Psoas muscle (tissue), 8 donors: ENCODE measurements around the gene CPXM2. TPM values are rescaled to one million over a fixed set of nuclear protein-coding genes. Genes with fewer than 3 reads are reported as not detected.

ENCODE experiments used
- ATAC-seq, 4 donors: fragments of 200-7000 bp; cut with Tn5 transposase; one replicate each; pipeline ENCODE4 v1.9.1; 2020; ENCODE audit warnings: moderate library complexity in 3 of 4, mild to moderate bottlenecking in 2 of 4
- DNase-seq, 2 donors: peaks; one replicate each; pipeline ENCODE4 v3.0.0-alpha.2; 2020
- H3K27ac ChIP-seq: fragments of 200-600 bp; one replicate; pipeline ENCODE4 v1.8.0; 2022
- H3K27me3 ChIP-seq, 3 donors: fragments of 200-600 bp in 1 of 3; one replicate each; pipeline versions ENCODE4 v1.6.1 to v1.8.0; 2013 to 2022; ENCODE audit warnings: low read length in 2 of 3, mild to moderate bottlenecking in 2 of 3, moderate library complexity in 1 of 3; ENCODE audit not compliant: insufficient read depth in 3 of 3
- H3K36me3 ChIP-seq, 2 donors: fragments of 200-600 bp in 1 of 2; one replicate each; pipeline versions ENCODE4 v1.6.1 to v1.8.0; 2013 to 2022; ENCODE audit warnings: low read depth in 1 of 2, mild to moderate bottlenecking in 1 of 2, moderate library complexity in 1 of 2; ENCODE audit not compliant: insufficient read depth in 1 of 2
- H3K4me1 ChIP-seq: fragments of 200-600 bp; one replicate; pipeline ENCODE4 v1.8.0; 2022
- H3K4me3 ChIP-seq: fragments of 200-600 bp; one replicate; pipeline ENCODE4 v1.8.0; 2022; ENCODE audit warnings: mild to moderate bottlenecking
- H3K9me3 ChIP-seq: fragments of 200-600 bp; one replicate; pipeline ENCODE4 v1.8.0; 2022
- CTCF ChIP-seq: fragments of 200-600 bp; IDR thresholded peaks from one replicate; pipeline ENCODE4 v1.8.0; 2022; ENCODE audit warnings: antibody characterized with exemption
- WGBS, 3 donors: extraction: QIAGEN DNeasy Blood & Tissue Kit; methylation state at CpG; one replicate each; pipeline versions ENCODE4 v1.1.6 to v1.1.7; 2013; 5-methylcytosine and 5-hydroxymethylcytosine counted together
- intact Hi-C, 2 donors: fragments of 100-400 bp; cut with DNase I; formaldehyde crosslinking; loops; one replicate each; pipeline versions ENCODE4 v1.11.0 to v1.14.2; 2022
- polyA plus RNA-seq, 3 donors: library from polyadenylated mRNA; stranded (reverse); fragments of 200-250 nt; gene quantifications; one replicate each; pipeline ENCODE4 v1.2.3, GENCODE V29; 2013
- total RNA-seq, 4 donors: library from RNA; stranded (reverse); fragmentation: NEBNext Ultra II Directional in 2 of 4; extraction: Animal tissue kit (Norgen Biotek cat#: 25700) in 2 of 4; gene quantifications; one replicate each; pipeline versions ENCODE4 v1.2.1 to v1.2.4, GENCODE V29; 2021 to 2023
- donor health status: healthy with polysubstance abuse.
- donor health status: DM: no; HTN: no; CAD: no; lungs with moderate emphysema.
- donor health status: Bipolar disorder and iron deficiency.
- donor health status: healthy.
- donor health status: DM: yes; HTN: yes; CAD: no.
- donor health status: DM: no; HTN: no; CAD: no.
- donor health status: DM: no; HTN: no; CAD: no.
- donor health status: DM: yes; HTN: yes; CAD: no.

The CPXM2 gene
- total and polyA plus RNA-seq, 7 donors, result 0.78 to 5.2 (median 1.4) TPM

GRCh38 chr10:123704812-123705211 lies 186.8 kb downstream of the CPXM2 start:
- DNase-seq (no peak), ATAC-seq (no peak)
- Histone ChIP-seq H3K9me3 (no peaks in the 10 kb centered on the region), H3K4me3 (no peak overlapping the region), H3K27ac (no peak overlapping the region), H3K36me3 (no peaks in the 10 kb centered on the region), H3K27me3 (peaks cover 0 to 3% (median 0%) of the 10 kb centered on the region in 3 donors), H3K4me1 (no peaks in the 10 kb centered on the region)
- intact Hi-C loops, result no loop called here
- TF ChIP-seq CTCF, result no peak
- WGBS, 3 donors, result 16 to 23% (median 18%) methylated on average over 6 of the region's 6 CpGs

- DNase-seq, result no peak
- Histone ChIP-seq H3K4me3 (no peak overlapping the region), H3K27ac (no peak overlapping the region), H3K36me3 (no peaks in the 10 kb centered on the region), H3K27me3 (peaks cover 0 to 2% (median 0%) of the 10 kb centered on the region in 3 donors), H3K9me3 (no peaks in the 10 kb centered on the region), H3K4me1 (no peaks in the 10 kb centered on the region)
- no peak for TF ChIP-seq CTCF
- WGBS, 3 donors, result 84 to 86% (median 86%) methylated on average over 8 of the region's 8 CpGs
- ATAC-seq, result no peak
- intact Hi-C loops, result no loop called here
Observed at GRCh38 chr10:123704076-123704475, 187.5 kb downstream of the CPXM2 start.

- Histone ChIP-seq H3K4me3 (no peak overlapping the region), H3K9me3 (no peaks in the 10 kb centered on the region), H3K27ac (no peak overlapping the region), H3K27me3 (no peaks in the 10 kb centered on the region), H3K4me1 (no peaks in the 10 kb centered on the region), H3K36me3 (no peaks in the 10 kb centered on the region)
- intact Hi-C loops, result no loop called here
- DNase-seq, result no peak
- no peak for ATAC-seq
- TF ChIP-seq CTCF, result no peak
- 62 to 66% (median 65%) methylated on average over 6 of the region's 6 CpGs for WGBS, 3 donors
Observed at GRCh38 chr10:123703195-123703790, 188.3 kb downstream of the CPXM2 start.

Other genes with a start within 250 kb of the CPXM2 start
- gene GPR26, start 225.5 kb downstream of the CPXM2 start, total RNA-seq, result not detected
- under 1 TPM in 1 of 3 donors, not detected in 2; 0.01 TPM for gene GPR26, start 225.5 kb downstream of the CPXM2 start, polyA plus RNA-seq
- 10 to 100 TPM in 2 of 4 donors, 1 to 10 TPM in 2; 3.6 to 39.2 (median 12.1) TPM for gene CHST15, start 201.8 kb upstream of the CPXM2 start, total RNA-seq
- 10 to 100 TPM in 2 of 3 donors, 1 to 10 TPM in 1; 7.2 to 15.6 (median 10.4) TPM for gene CHST15, start 201.8 kb upstream of the CPXM2 start, polyA plus RNA-seq